Measurements from ENCODE around the gene RIMOC1. TPM values are rescaled to one million over a fixed set of nuclear protein-coding genes. Genes with fewer than 3 reads are reported as not detected.

Gene RIMOC1
- total RNA-seq, 1 donor from 2014 or later, result 15.8 TPM

DNA sequence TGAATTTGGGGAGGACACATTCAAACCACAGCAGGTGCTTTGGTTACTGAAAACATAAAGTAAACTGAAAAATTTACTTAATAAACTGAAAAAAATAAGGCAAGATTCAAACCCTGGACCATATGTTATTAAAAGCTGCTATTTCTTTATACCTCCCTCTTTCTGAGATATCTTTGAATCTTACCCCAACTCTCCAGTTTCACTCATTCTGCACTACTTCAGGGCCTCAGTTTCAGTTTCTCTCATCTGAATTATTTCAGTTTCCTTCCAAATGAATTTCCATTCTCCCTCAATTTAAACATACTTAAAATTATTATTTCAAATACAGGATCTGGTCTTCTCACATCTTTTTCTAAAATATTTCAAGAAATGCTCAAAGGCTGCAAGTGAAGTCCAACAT, 29.0 kb upstream of the RIMOC1 start:
- Histone ChIP-seq H3K27me3 (ENCODE audit: control insufficient read depth, insufficient read depth, low read length) (no peaks in the 10 kb centered on the region), H3K4me3 (ENCODE audit: low read depth, low read length) (no peak overlapping the region), H3K36me3 (ENCODE audit: control insufficient read depth, insufficient read depth, low read length) (no peaks in the 10 kb centered on the region)
- FAIRE-seq (no peak), DNase-seq (ENCODE audit: low read depth) (no peak)
- TF ChIP-seq CTCF (IDR thresholded peaks at IDR 0.05; ENCODE audit: insufficient read depth, low read length, severe bottlenecking), result no peak

- Histone ChIP-seq H3K27me3 (ENCODE audit: control insufficient read depth, insufficient read depth, low read length) (no peaks in the 10 kb centered on the region), H3K36me3 (ENCODE audit: control insufficient read depth, insufficient read depth, low read length) (no peaks in the 10 kb centered on the region), H3K4me3 (ENCODE audit: low read depth, low read length) (no peak overlapping the region)
- no peak for FAIRE-seq
- TF ChIP-seq CTCF (IDR thresholded peaks at IDR 0.05; ENCODE audit: insufficient read depth, low read length, severe bottlenecking), result no peak
- no peak for DNase-seq (ENCODE audit: low read depth)
These were observed 27.5 kb upstream of the RIMOC1 start for GRCh38 chr5:41876678-41877077.

GRCh38 chr5:41877408-41877807, 26.7 kb upstream of the RIMOC1 start:
- Histone ChIP-seq H3K4me3 (ENCODE audit: low read depth, low read length) (no peak overlapping the region), H3K27me3 (ENCODE audit: control insufficient read depth, insufficient read depth, low read length) (no peaks in the 10 kb centered on the region), H3K36me3 (ENCODE audit: control insufficient read depth, insufficient read depth, low read length) (no peaks in the 10 kb centered on the region)
- no peak for TF ChIP-seq CTCF (IDR thresholded peaks at IDR 0.05; ENCODE audit: insufficient read depth, low read length, severe bottlenecking)
- FAIRE-seq (no peak), DNase-seq (ENCODE audit: low read depth) (no peak)

GRCh38 chr5:41878173-41878572, 26.0 kb upstream of the RIMOC1 start:
- no peak for TF ChIP-seq CTCF (IDR thresholded peaks at IDR 0.05; ENCODE audit: insufficient read depth, low read length, severe bottlenecking)
- Histone ChIP-seq H3K27me3 (ENCODE audit: control insufficient read depth, insufficient read depth, low read length) (no peaks in the 10 kb centered on the region), H3K4me3 (ENCODE audit: low read depth, low read length) (no peak overlapping the region), H3K36me3 (ENCODE audit: control insufficient read depth, insufficient read depth, low read length) (no peaks in the 10 kb centered on the region)
- no peak for DNase-seq (ENCODE audit: low read depth)
- no peak for FAIRE-seq

DNA sequence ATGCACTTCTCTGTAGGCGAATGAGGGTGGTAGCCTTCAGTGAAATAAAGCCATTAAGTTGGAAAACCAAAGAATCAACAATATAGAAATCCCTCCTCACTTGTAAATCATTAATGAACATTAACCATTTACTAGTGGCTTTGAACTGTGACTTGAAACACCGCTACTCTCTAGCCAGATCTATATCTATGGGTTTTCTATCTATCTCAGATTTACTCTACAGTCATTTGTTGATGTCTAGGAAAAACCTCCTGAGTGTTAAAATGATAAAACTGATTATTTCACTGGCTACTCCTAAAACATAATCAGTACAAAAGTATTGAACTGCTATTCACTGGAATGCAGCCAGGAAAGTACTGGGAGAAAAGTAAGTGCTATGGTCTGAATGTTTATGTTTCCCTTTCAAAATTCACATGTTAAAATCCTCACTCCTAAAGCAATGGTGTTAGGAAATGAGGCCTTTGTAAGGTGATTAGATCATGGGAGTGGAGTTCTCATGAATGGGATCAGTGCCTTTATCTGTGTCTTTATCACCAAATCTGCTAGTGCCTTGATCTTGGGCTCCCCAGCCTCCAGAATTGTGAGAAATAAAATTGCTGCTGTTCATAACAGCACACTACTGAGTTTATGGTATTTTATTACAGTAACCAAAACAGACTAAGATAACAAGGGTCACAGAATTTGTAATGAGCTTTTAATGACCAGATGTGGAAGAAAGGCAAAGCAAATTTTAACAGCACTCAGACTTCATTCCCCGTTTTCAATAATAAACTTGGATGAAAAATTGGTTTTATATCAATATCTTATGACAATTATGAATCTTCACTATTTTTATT, 25.3 kb upstream of the RIMOC1 start:
- H3K36me3 ChIP-seq (ENCODE audit: control insufficient read depth, insufficient read depth, low read length), result no peaks in the 10 kb centered on the region
- FAIRE-seq, result no peak
- no peak for DNase-seq (ENCODE audit: low read depth)
- no peaks in the 10 kb centered on the region for H3K27me3 ChIP-seq (ENCODE audit: control insufficient read depth, insufficient read depth, low read length)
- no peak for TF ChIP-seq CTCF (IDR thresholded peaks at IDR 0.05; ENCODE audit: insufficient read depth, low read length, severe bottlenecking)
- no peak overlapping the region for H3K4me3 ChIP-seq (ENCODE audit: low read depth, low read length)

DNA sequence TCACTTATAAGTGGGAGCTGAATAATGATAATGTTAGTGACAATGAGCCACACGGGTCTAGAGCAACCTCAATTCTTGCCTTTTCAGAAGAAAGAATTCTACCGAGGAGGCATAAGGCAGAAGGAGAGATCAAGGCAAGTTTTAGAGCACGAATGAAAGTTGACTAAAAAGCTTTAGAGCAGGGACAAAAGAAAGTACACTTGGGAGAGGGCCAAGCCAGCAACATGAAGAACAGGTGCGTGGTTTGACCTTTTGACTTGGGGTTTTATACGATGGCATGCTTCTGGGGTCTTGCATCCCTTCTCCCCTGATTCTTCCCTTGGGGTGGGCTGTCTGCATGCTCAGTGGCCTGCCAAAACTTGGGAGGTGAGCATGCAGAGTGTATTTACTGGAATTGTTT, 21.4 kb upstream of the RIMOC1 start:
- H3K4me3 ChIP-seq (ENCODE audit: low read depth, low read length), result no peak overlapping the region
- no peak for DNase-seq (ENCODE audit: low read depth)
- no peaks in the 10 kb centered on the region for H3K36me3 ChIP-seq (ENCODE audit: control insufficient read depth, insufficient read depth, low read length)
- FAIRE-seq, result no peak
- no peaks in the 10 kb centered on the region for H3K27me3 ChIP-seq (ENCODE audit: control insufficient read depth, insufficient read depth, low read length)
- TF ChIP-seq CTCF (IDR thresholded peaks at IDR 0.05; ENCODE audit: insufficient read depth, low read length, severe bottlenecking), result no peak

Data from bronchial epithelial cell (primary cell).